A673 (cell line): ENCODE results near the gene PPA2.

Source experiments
- EZH2 ChIP-seq: fragments of 200-600 bp; sonication (generic); IDR thresholded peaks from 2 replicates; pipeline ENCODE4 v1.6.1; 2017; ENCODE audit warnings: borderline replicate concordance, low read depth, mild to moderate bottlenecking, mixed read lengths, antibody characterized with exemption, low read length; ENCODE audit not compliant: poor library complexity, severe bottlenecking
- TF ChIP-seq, protein P1 (sequence below): fragments of 300-800, 200-600 bp; sonication (generic); conservative IDR thresholded peaks from 2 replicates; pipeline ENCODE4 v1.5.1; 2017; ENCODE audit warnings: low read depth, mild to moderate bottlenecking, antibody characterized with exemption, low read length, moderate library complexity, mixed read lengths

DNA sequence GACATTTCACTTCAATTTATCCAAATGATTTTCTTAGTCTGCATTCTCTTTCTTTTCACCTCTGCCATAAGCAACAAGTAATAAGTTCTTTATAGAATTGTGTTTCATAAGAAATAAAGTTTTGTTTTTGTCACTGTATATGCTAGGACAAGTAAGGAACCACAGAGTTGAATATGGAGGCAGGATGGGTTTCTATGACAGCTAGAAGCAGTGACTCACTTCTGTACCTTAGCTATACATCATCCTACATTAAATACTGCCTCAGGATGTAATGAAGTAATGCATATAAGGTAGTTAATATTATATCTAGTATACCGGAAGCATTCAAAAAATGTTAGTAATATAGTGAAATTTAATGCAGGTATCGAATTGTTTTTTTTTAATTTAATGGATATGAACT, 128.0 kb downstream of the PPA2 start:
- TF ChIP-seq, protein P1, sequence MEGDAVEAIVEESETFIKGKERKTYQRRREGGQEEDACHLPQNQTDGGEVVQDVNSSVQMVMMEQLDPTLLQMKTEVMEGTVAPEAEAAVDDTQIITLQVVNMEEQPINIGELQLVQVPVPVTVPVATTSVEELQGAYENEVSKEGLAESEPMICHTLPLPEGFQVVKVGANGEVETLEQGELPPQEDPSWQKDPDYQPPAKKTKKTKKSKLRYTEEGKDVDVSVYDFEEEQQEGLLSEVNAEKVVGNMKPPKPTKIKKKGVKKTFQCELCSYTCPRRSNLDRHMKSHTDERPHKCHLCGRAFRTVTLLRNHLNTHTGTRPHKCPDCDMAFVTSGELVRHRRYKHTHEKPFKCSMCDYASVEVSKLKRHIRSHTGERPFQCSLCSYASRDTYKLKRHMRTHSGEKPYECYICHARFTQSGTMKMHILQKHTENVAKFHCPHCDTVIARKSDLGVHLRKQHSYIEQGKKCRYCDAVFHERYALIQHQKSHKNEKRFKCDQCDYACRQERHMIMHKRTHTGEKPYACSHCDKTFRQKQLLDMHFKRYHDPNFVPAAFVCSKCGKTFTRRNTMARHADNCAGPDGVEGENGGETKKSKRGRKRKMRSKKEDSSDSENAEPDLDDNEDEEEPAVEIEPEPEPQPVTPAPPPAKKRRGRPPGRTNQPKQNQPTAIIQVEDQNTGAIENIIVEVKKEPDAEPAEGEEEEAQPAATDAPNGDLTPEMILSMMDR, result no peak
- TF ChIP-seq EZH2, result no peak
